GM12873 (cell line): Measurements from ENCODE around the gene NINJ2.

Experiments
- TF ChIP-seq, protein P1 (sequence below): IDR thresholded peaks from 2 replicates; pipeline ENCODE4 v1.5.1; 2012; ENCODE audit warnings: low read depth, mild to moderate bottlenecking, moderate library complexity, low read length, control low read depth; ENCODE audit not compliant: insufficient read depth; ENCODE audit errors: missing control alignments

NINJ2 gene

GRCh38 chr12:636632-637031 is 26.6 kb downstream of the NINJ2 start:
- TF ChIP-seq, protein P1, sequence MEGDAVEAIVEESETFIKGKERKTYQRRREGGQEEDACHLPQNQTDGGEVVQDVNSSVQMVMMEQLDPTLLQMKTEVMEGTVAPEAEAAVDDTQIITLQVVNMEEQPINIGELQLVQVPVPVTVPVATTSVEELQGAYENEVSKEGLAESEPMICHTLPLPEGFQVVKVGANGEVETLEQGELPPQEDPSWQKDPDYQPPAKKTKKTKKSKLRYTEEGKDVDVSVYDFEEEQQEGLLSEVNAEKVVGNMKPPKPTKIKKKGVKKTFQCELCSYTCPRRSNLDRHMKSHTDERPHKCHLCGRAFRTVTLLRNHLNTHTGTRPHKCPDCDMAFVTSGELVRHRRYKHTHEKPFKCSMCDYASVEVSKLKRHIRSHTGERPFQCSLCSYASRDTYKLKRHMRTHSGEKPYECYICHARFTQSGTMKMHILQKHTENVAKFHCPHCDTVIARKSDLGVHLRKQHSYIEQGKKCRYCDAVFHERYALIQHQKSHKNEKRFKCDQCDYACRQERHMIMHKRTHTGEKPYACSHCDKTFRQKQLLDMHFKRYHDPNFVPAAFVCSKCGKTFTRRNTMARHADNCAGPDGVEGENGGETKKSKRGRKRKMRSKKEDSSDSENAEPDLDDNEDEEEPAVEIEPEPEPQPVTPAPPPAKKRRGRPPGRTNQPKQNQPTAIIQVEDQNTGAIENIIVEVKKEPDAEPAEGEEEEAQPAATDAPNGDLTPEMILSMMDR = no peak

DNA sequence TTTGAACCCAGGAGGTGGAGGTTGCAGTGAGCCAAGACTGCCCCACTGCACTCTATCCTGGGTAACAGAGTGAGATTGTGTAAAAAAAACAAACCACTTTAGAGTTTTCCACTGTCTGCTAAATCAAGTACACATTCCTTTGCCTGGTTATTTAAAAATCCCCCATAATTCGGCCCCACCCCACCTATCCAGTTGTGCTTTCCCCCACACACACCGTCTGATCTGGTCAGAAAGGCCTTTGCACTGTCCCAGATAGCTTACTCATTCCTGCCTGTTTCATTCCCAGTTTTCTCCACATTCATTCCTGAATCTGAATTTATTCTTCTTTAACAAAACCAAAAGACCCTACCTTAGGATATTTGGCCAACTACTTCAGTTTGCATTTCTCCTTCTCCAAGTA is 29.5 kb downstream of the NINJ2 start:
- TF ChIP-seq, protein P1 = no peak

GRCh38 chr12:632102-632696 is 31.0 kb downstream of the NINJ2 start:
- TF ChIP-seq, protein P1 = no peak

DNA sequence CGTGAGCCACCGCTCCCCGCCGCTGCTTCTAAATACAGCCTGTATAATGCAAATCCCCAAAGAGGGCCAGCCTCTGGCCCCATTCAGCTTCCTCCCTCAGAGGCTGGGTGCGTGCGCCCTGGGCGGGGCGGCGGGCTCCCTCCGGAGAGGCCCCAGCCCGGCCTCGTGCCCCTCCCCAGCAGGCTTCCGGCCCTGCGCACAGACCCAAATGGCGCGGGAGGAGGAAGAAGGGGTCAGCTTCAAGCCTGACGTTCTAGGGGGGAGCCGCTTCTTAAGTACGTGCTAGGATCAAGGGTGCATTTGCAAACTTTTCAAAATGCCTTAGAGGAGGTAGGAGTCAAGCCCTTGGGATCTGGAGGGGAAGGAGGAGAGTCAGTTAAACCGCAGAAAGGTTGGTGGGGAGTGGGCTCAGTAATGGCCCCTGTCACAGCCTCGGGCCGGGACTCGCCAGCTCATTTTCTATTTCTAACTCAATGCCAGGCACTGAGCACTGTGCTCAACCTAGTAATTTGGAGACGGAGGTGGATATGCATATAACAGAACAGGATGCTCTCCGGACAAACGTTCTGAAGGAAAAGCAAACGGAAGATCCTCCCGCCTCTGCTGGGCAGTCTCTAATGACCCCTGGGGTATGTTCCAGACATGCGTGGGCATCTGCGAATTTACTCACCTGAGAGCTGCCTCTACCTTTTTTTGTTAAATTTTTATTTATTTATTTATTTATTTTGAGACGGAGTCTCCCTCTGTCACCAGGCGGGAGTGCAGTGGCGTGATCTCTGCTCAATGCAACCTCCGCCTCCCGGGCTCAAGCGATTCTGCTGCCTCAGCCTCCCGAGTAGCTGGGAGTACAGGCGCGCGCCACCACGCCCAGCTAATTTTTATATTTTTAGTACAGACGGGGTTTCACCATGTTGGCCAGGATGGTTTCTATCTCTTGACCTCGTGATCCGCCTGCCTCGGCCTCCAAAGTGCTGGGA is 32.3 kb downstream of the NINJ2 start:
- TF ChIP-seq, protein P1 = no peak

DNA sequence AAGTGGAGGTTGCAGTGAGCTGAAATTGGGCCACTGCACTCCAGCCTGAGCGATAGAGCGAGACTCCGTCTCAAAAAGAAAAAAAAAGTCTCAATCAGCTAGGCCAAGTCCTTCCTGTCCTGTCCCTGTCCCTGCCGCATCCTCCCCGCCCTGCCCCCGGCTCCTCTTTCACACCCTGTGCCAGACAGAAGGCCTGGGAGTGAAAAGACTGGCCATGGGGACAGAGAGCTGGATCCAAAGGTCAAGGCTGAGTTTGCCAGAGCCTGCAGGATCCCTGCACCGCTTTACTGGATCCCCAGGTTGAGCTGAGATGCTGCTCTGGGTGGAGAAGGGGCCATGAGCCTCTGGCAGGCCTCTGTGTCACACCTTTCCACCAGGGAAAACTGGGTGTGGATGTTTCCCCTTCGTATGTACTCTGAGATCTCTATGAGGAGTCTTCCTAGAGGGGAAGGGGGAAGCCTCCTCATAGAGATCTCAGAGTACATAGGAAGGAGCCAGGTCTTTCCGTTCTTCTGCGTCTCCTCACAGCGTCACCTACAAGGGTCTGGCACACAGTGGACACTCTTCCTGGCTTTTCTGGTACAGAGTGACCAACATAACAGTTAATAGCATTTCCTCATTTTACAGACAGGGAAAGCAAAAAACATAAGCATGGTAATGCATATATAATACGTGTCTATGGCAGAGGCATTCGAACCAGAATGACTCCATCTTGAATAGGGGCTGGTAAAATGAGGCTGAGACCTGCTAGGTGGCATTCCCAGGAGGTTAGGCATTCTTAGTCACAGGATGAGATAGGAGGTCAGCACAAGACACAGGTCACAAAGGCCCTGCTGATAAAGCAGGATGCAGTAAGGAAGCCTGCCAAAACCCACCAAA is 35.1 kb downstream of the NINJ2 start:
- TF ChIP-seq, protein P1 = no peak

DNA sequence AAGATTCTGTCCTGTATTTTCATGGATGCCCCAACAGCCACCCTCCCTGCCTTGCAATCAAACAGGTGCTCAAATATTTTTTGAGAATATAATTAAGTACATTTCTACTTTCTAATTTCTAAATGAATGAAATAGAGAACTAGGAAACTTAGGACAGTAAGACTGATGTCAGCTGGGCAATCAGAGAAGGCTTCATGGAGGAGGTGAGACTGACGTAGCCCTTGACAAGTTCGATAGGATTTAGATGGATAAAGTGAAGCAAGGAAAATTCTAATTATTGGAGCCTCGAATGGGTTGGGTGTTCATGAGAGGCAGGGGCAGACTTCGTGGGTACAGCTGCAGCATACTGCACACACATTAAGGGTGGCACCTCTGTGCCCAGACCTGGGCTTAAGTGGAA is 36.0 kb downstream of the NINJ2 start:
- TF ChIP-seq, protein P1 = no peak
